ENCODE results near the gene S100A7. TPM values are rescaled to one million over a fixed set of nuclear protein-coding genes. Genes with fewer than 3 reads are reported as not detected.

Gene S100A7
- total RNA-seq, 1 experiment from 2014 or later = not detected

DNA sequence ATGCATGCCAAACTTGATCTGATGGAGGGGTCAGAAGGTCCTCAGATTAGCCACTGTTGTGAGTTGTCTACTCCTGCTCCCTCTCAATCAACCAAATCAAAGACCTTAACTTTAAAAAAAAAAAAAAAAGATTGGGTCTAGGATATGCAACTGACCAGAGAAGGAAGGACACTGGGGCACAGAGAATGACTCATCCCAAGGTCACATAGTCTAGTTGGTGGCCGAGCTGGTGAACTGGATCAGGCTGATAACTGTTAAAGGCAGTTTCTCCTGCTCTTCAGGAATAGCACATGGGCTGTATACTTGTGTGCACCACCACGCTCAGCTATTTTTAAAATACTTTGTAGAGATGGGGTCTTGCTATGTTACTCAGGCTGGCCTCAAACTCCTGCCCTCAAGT lies 14.8 kb upstream of the S100A7 start:
- peaks cover 33% of the 10 kb centered on the region for H3K9me3 ChIP-seq
- ChIA-PET POLR2A (no interaction called here), CTCF (no interaction called here)
- peaks cover 3% of the 10 kb centered on the region for H3K27me3 Mint-ChIP-seq (ENCODE audit: insufficient read depth, unreplicated experiment)
- no peak overlapping the region for H3K4me3 ChIP-seq (ENCODE audit: low read depth, low read length)
- BruUV-seq (replicated peaks) = no TSS peak
- peaks cover 8% of the 10 kb centered on the region for H3K4me1 ChIP-seq
- H3K27me3 ChIP-seq (replicated peaks; ENCODE audit: control insufficient read depth, insufficient read depth, low read length) = no peaks in the 10 kb centered on the region
- H3K4me1 Mint-ChIP-seq (ENCODE audit: low read depth, unreplicated experiment) = peaks cover 15% of the 10 kb centered on the region
- H3K36me3 Mint-ChIP-seq (ENCODE audit: insufficient read depth, unreplicated experiment) = peaks cover 8% of the 10 kb centered on the region
- no peaks in the 10 kb centered on the region for H3K36me3 ChIP-seq (ENCODE audit: control insufficient read depth, insufficient read depth, low read length)
- H3K4me3 Mint-ChIP-seq (ENCODE audit: unreplicated experiment) = no peak overlapping the region
- H3K27ac Mint-ChIP-seq (ENCODE audit: unreplicated experiment) = no peak overlapping the region
- no peak for DNase-seq
- intact Hi-C loops (cut with micrococcal nuclease; ENCODE audit: unreplicated experiment) = no loop called here
- TF ChIP-seq, protein P1, sequence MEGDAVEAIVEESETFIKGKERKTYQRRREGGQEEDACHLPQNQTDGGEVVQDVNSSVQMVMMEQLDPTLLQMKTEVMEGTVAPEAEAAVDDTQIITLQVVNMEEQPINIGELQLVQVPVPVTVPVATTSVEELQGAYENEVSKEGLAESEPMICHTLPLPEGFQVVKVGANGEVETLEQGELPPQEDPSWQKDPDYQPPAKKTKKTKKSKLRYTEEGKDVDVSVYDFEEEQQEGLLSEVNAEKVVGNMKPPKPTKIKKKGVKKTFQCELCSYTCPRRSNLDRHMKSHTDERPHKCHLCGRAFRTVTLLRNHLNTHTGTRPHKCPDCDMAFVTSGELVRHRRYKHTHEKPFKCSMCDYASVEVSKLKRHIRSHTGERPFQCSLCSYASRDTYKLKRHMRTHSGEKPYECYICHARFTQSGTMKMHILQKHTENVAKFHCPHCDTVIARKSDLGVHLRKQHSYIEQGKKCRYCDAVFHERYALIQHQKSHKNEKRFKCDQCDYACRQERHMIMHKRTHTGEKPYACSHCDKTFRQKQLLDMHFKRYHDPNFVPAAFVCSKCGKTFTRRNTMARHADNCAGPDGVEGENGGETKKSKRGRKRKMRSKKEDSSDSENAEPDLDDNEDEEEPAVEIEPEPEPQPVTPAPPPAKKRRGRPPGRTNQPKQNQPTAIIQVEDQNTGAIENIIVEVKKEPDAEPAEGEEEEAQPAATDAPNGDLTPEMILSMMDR (IDR thresholded peaks at IDR 0.05; ENCODE audit: insufficient read depth in 1 of 2, low read depth in 1 of 2, low read length in 1 of 2, severe bottlenecking in 1 of 2, unreplicated experiment in 1 of 2) = no peak
- H3K9me3 Mint-ChIP-seq (ENCODE audit: unreplicated experiment) = peaks cover 44% of the 10 kb centered on the region

DNA sequence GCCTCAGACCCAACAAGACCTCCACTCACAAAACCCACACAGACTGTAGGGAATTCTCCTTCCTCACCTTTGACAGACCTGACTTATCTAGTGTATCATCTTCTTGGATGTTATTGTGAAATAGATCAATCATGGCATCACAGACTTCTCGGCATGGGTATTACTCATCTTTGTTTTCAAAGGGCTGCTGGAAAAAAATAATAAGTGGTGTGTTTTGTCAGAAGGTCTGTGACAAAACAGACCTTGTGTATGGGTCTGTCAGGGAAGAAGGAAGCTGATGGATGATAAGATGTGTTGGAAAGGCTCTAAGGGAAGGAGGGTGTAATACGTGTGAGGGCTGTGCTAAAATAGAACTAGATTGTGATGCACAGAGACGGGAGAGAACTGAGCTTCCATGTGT lies 13.9 kb upstream of the S100A7 start:
- Mint-ChIP-seq H3K36me3 (ENCODE audit: insufficient read depth, unreplicated experiment) (peaks cover 8% of the 10 kb centered on the region), H3K27me3 (ENCODE audit: insufficient read depth, unreplicated experiment) (peaks cover 3% of the 10 kb centered on the region), H3K27ac (ENCODE audit: unreplicated experiment) (no peak overlapping the region), H3K9me3 (ENCODE audit: unreplicated experiment) (peaks cover 54% of the 10 kb centered on the region), H3K4me3 (ENCODE audit: unreplicated experiment) (no peak overlapping the region), H3K4me1 (ENCODE audit: low read depth, unreplicated experiment) (peaks cover 14% of the 10 kb centered on the region)
- intact Hi-C loops (cut with micrococcal nuclease; ENCODE audit: unreplicated experiment) = no loop called here
- no peaks in the 10 kb centered on the region for H3K36me3 ChIP-seq (ENCODE audit: control insufficient read depth, insufficient read depth, low read length)
- ChIA-PET POLR2A (no interaction called here), CTCF (no interaction called here)
- no peak for DNase-seq
- H3K27me3 ChIP-seq (replicated peaks; ENCODE audit: control insufficient read depth, insufficient read depth, low read length) = no peaks in the 10 kb centered on the region
- peaks cover 8% of the 10 kb centered on the region for H3K4me1 ChIP-seq
- peaks cover 33% of the 10 kb centered on the region for H3K9me3 ChIP-seq
- BruUV-seq (replicated peaks) = no TSS peak
- no peak overlapping the region for H3K4me3 ChIP-seq (ENCODE audit: low read depth, low read length)
- TF ChIP-seq, protein P1 (IDR thresholded peaks at IDR 0.05; ENCODE audit: insufficient read depth in 1 of 2, low read depth in 1 of 2, low read length in 1 of 2, severe bottlenecking in 1 of 2, unreplicated experiment in 1 of 2) = no peak

DNA sequence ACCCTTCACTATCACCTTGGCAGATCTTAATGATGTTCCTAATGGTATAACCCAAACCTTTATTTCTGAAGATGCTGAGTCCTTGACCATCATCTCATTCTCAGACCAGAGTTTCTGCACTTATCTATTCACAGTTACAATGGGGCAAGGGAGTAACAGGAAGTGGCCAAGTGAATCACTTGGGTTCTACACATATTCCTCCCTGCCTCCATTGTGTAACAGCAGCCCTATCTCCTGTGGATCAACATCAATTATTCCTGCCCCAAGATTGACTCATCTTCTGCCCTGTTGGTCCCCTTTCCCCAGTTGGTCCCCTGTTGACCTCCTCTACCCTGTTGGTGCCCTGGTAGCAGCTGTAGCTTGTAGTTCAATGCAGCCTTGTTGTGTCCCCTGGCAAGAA lies 10.3 kb upstream of the S100A7 start:
- BruUV-seq (replicated peaks) = no TSS peak
- Histone ChIP-seq H3K36me3 (ENCODE audit: control insufficient read depth, insufficient read depth, low read length) (no peaks in the 10 kb centered on the region), H3K27me3 (replicated peaks; ENCODE audit: control insufficient read depth, insufficient read depth, low read length) (no peaks in the 10 kb centered on the region), H3K9me3 (peaks cover 30% of the 10 kb centered on the region), H3K4me1 (no peaks in the 10 kb centered on the region), H3K4me3 (ENCODE audit: low read depth, low read length) (no peak overlapping the region)
- intact Hi-C loops (cut with micrococcal nuclease; ENCODE audit: unreplicated experiment) = no loop called here
- H3K36me3 Mint-ChIP-seq (ENCODE audit: insufficient read depth, unreplicated experiment) = peaks cover 8% of the 10 kb centered on the region
- POLR2A ChIA-PET = no interaction called here
- H3K27me3 Mint-ChIP-seq (ENCODE audit: insufficient read depth, unreplicated experiment) = peaks cover 7% of the 10 kb centered on the region
- H3K4me1 Mint-ChIP-seq (ENCODE audit: low read depth, unreplicated experiment) = peaks cover 8% of the 10 kb centered on the region
- peaks cover 56% of the 10 kb centered on the region for H3K9me3 Mint-ChIP-seq (ENCODE audit: unreplicated experiment)
- no peak for DNase-seq
- no peak overlapping the region for H3K27ac Mint-ChIP-seq (ENCODE audit: unreplicated experiment)
- CTCF ChIA-PET = no interaction called here
- no peak overlapping the region for H3K4me3 Mint-ChIP-seq (ENCODE audit: unreplicated experiment)
- TF ChIP-seq, protein P1 (IDR thresholded peaks at IDR 0.05; ENCODE audit: insufficient read depth in 1 of 2, low read depth in 1 of 2, low read length in 1 of 2, severe bottlenecking in 1 of 2, unreplicated experiment in 1 of 2) = no peak

All from Caco-2 (cell line).